HepG2 (cell line): Measurements from ENCODE around the gene DPP3. TPM values are rescaled to one million over a fixed set of nuclear protein-coding genes. Genes with fewer than 3 reads are reported as not detected.

ENCODE experiments used
- ARID3A ChIP-seq: IDR thresholded peaks from 2 replicates; pipeline ENCODE4 v1.6.1; 2012; ENCODE audit warnings: low read depth, low read length, improper control_type of control experiment
- ARID5B ChIP-seq: IDR thresholded peaks from 2 replicates; pipeline ENCODE4 v1.4.0; 2020; ENCODE audit warnings: mild to moderate bottlenecking, missing genetic modification reagents
- CTCF ChIP-seq: sonication (generic); formaldehyde crosslinking; IDR thresholded peaks from 2 replicates; pipeline ENCODE4 v1.5.0; 2020; ENCODE audit warnings: mild to moderate bottlenecking, missing genetic modification reagents, moderate library complexity
- E2F5 ChIP-seq: sonication (generic); formaldehyde crosslinking; conservative IDR thresholded peaks from 2 replicates; pipeline ENCODE4 v1.4.0; 2020; ENCODE audit warnings: missing genetic modification reagents
- HNRNPK ChIP-seq: fragments of 200-400 bp; formaldehyde crosslinking; IDR thresholded peaks from 2 replicates; pipeline ENCODE4 v1.6.1; 2018; ENCODE audit warnings: low read length, low read depth, moderate library complexity, mild to moderate bottlenecking; ENCODE audit not compliant: poor library complexity, severe bottlenecking
- ISX ChIP-seq: sonication (generic); formaldehyde crosslinking; conservative IDR thresholded peaks from 2 replicates; pipeline ENCODE4 v1.5.0; 2020; ENCODE audit warnings: missing genetic modification reagents
- MAFG ChIP-seq: sonication (generic); formaldehyde crosslinking; IDR thresholded peaks from 2 replicates; pipeline ENCODE4 v1.5.1; 2020; ENCODE audit warnings: mild to moderate bottlenecking, missing genetic modification reagents
- NCOA2 ChIP-seq: sonication (generic); formaldehyde crosslinking; IDR thresholded peaks from 2 replicates; pipeline ENCODE4 v1.8.0; 2022; ENCODE audit warnings: inconsistent platforms
- PHF5A ChIP-seq: IDR thresholded peaks from one replicate; pipeline ENCODE4 v1.6.1; 2018; ENCODE audit warnings: low read depth, missing genetic modification reagents; ENCODE audit not compliant: unreplicated experiment
- RFXANK ChIP-seq: IDR thresholded peaks from 2 replicates; pipeline ENCODE4 v1.6.1; 2016
- SRY ChIP-seq: sonication (generic); formaldehyde crosslinking; IDR thresholded peaks from 2 replicates; pipeline ENCODE4 v1.8.0; 2022; ENCODE audit warnings: mild to moderate bottlenecking, missing genetic modification reagents
- TAF1 ChIP-seq: sonication (generic); formaldehyde crosslinking; IDR thresholded peaks from 2 replicates; pipeline ENCODE4 v1.4.0; 2020; ENCODE audit warnings: missing genetic modification reagents
- TARDBP ChIP-seq: sonication (generic); formaldehyde crosslinking; IDR thresholded peaks from 2 replicates; pipeline ENCODE4 v1.8.0; 2022; ENCODE audit warnings: mild to moderate bottlenecking, missing genetic modification reagents
- ZFP37 ChIP-seq: sonication (generic); formaldehyde crosslinking; IDR thresholded peaks from 2 replicates; pipeline ENCODE4 v1.4.0; 2020; ENCODE audit warnings: missing genetic modification reagents, borderline replicate concordance
- ZKSCAN8 ChIP-seq: IDR thresholded peaks from 2 replicates; pipeline ENCODE4 v1.6.1; 2016; ENCODE audit warnings: borderline replicate concordance, missing genetic modification reagents, missing compliant biosample characterization
- ZNF280B ChIP-seq: sonication (generic); formaldehyde crosslinking; IDR thresholded peaks from 2 replicates; pipeline ENCODE4 v1.5.0; 2020; ENCODE audit warnings: missing genetic modification reagents, mild to moderate bottlenecking, borderline replicate concordance
- ZNF383 ChIP-seq: sonication (generic); formaldehyde crosslinking; IDR thresholded peaks from 2 replicates; pipeline ENCODE4 v1.4.0; 2020; ENCODE audit warnings: missing genetic modification reagents, mild to moderate bottlenecking, borderline replicate concordance
- ZNF678 ChIP-seq: sonication (generic); formaldehyde crosslinking; IDR thresholded peaks from 2 replicates; pipeline ENCODE4 v1.4.0; 2020; ENCODE audit warnings: mild to moderate bottlenecking, missing genetic modification reagents
- polyA plus RNA-seq, 8 experiments: library from polyadenylated mRNA; depleted of rRNA in 3 of 8; stranded (reverse) in 7 of 8; unstranded in 1 of 8; fragments of >200 nt; fragmentation: Illumina TruSeq in 4 of 8; extraction: Trizol in 4 of 8; gene quantifications; 2 replicates each; pipeline versions ENCODE4 v1.2.1 to v1.2.3, GENCODE V29; 2011 to 2016; ENCODE audit warnings: low read depth in 4 of 8, missing spikeins in 1 of 8, mixed read lengths in 1 of 8; ENCODE audit not compliant: insufficient read depth in 1 of 8
- total RNA-seq, 5 experiments: library from RNA; depleted of rRNA; stranded (reverse); fragments of >200 nt; fragmentation: Illumina TruSeq; extraction: Trizol; gene quantifications; 2 replicates each; pipeline ENCODE4 v1.2.3, GENCODE V29; 2016; ENCODE audit warnings: low read depth in 1 of 5

DPP3 gene
- total and polyA plus RNA-seq, 2 of the 13 experiments (the other 11 are each of a cell fraction or from before 2014, with no cell fraction given): 38.4 to 59.8 TPM

GRCh38 chr11:66438504-66439466 lies 41.4 kb upstream of the DPP3 start, which contains the start of gene MRPL11 (continued):
- TF ChIP-seq ARID3A (0 out of 2 replicates have a peak, but pooled peaks have one; percentile 29), MAFG (CRISPR knock-in tag) (no peak), E2F5 (CRISPR knock-in tag) (peak; percentile 58; the same call in 1 of the 2 replicates), ZKSCAN8 (CRISPR knock-in tag) (no peak), TARDBP (CRISPR knock-in tag) (peak; percentile 14; the same call in 1 of the 2 replicates), RFXANK (no peak), CTCF (CRISPR knock-in tag) (peak; percentile 90), NCOA2 (0 out of 2 replicates have a peak, but pooled peaks have one; percentile 12), HNRNPK (no peak), ZNF383 (CRISPR knock-in tag) (no peak), ZFP37 (no peak; the same call in 1 of the 2 replicates), ZNF280B (CRISPR knock-in tag) (no peak; the same call in 1 of the 2 replicates), SRY (CRISPR knock-in tag) (0 out of 2 replicates have a peak, but pooled peaks have one; percentile 50), PHF5A (CRISPR knock-in tag) (peak; percentile 37), ARID5B (0 out of 2 replicates have a peak, but pooled peaks have one; percentile 1), TAF1 (CRISPR knock-in tag) (peak; percentile 90), ZNF678 (CRISPR knock-in tag) (no peak), ISX (CRISPR knock-in tag) (no peak)
